Activated naive CD8-positive, alpha-beta T cell treated with anti-CD3 and anti-CD28 coated beads, Interleukin-2, amount 50 U/mL, for 24 hours (primary cell): Measurements from ENCODE around the gene CA5A.
"Not testable (repeated sequence)": the region's sequence is repeated elsewhere in the genome, so short reads cannot be mapped to it uniquely, and the experiment has no call there.

Source experiments
- ATAC-seq: fragments of 150-1000 bp; cut with Tn5 transposase; one replicate; pipeline ENCODE4 v1.10.0; 2021
- DNase-seq: peaks from one replicate; pipeline ENCODE4 v3.0.0; 2021
- H3K27ac Mint-ChIP-seq: one replicate; pipeline ENCODE4 v1.8.0; 2021; ENCODE audit warnings: mild to moderate bottlenecking, mixed read lengths
- H3K27me3 Mint-ChIP-seq: one replicate; pipeline ENCODE4 v1.8.0; 2021; ENCODE audit warnings: mixed read lengths
- H3K36me3 Mint-ChIP-seq: one replicate; pipeline ENCODE4 v1.8.0; 2021; ENCODE audit warnings: low read depth, mixed read lengths
- H3K4me1 Mint-ChIP-seq: one replicate; pipeline ENCODE4 v1.8.0; 2021; ENCODE audit warnings: mixed read lengths
- H3K4me3 Mint-ChIP-seq: one replicate; pipeline ENCODE4 v1.8.0; 2021; ENCODE audit warnings: mild to moderate bottlenecking, moderate library complexity, mixed read lengths
- H3K9me3 Mint-ChIP-seq: one replicate; pipeline ENCODE4 v1.8.0; 2021; ENCODE audit warnings: mixed read lengths

CA5A gene

DNA sequence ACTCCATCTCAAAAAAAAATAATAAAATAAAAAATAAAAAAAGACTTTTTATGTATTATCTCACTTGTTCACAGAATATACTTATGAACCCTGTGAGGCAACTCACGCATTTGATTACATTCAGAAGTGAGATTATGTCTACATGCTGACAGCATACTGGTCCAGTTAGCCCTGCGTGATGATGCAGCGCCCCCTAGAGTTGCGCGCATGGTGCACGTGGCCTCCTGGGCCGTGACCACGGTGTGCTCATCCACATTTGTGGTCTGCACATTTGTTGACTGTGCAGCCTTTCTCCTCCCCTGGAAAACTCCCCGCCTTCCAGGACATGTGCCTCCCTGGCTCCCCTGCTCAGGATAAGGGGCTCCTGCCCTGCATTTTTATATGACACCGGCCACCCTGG is 46.6 kb downstream of the CA5A start:
- H3K27me3 Mint-ChIP-seq, H3K9me3 Mint-ChIP-seq, H3K4me3 Mint-ChIP-seq, H3K27ac Mint-ChIP-seq, H3K36me3 Mint-ChIP-seq: not testable (repeated sequence)
- DNase-seq (peak; percentile 64), ATAC-seq (peak; percentile 49)
- H3K4me1 Mint-ChIP-seq = peaks cover 21% of the 10 kb centered on the region

- not testable (repeated sequence) for H3K27ac Mint-ChIP-seq, DNase-seq, ATAC-seq, H3K27me3 Mint-ChIP-seq, H3K4me3 Mint-ChIP-seq, H3K36me3 Mint-ChIP-seq, H3K9me3 Mint-ChIP-seq, H3K4me1 Mint-ChIP-seq
These were observed 48.0 kb downstream of the CA5A start for GRCh38 chr16:87888346-87888745.

- DNase-seq, H3K4me3 Mint-ChIP-seq, H3K9me3 Mint-ChIP-seq, ATAC-seq, H3K4me1 Mint-ChIP-seq, H3K36me3 Mint-ChIP-seq, H3K27ac Mint-ChIP-seq, H3K27me3 Mint-ChIP-seq: not testable (repeated sequence)
These were observed 48.4 kb downstream of the CA5A start for GRCh38 chr16:87887931-87888330.

- H3K4me3 Mint-ChIP-seq, H3K36me3 Mint-ChIP-seq, H3K27me3 Mint-ChIP-seq, DNase-seq, H3K27ac Mint-ChIP-seq, H3K9me3 Mint-ChIP-seq, H3K4me1 Mint-ChIP-seq, ATAC-seq: not testable (repeated sequence)
These were observed 50.9 kb downstream of the CA5A start for GRCh38 chr16:87885371-87885967.

DNA sequence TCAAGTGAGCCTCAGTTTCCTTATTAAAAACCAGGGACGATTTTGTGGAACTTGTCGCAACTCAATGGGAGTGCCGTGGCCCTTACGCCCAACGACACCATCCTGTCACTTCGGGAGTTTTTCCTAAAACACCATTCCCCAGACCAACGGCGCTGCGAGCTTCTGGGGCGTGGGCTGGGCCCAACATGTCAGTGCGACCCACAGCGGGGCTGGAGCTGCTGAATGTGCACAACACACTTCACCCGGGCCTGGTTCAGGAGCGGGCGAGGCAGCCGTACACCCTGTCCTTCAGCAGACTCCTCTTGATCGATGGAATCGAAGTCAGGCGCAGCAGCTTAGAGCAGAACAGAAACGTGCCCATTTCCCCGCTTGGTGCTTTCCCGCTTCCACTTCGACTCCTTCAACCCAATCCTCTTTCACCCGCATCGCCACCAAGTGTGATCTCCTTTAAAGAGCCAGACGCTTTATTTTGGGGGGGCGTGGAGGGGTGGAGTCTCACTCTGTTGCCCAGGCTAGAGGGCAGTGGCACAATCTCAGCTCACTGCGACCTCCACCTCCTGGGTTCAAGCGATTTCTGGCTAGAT is 53.8 kb downstream of the CA5A start:
- Mint-ChIP-seq H3K9me3 (peaks cover 8% of the 10 kb centered on the region), H3K36me3 (no peaks in the 10 kb centered on the region), H3K4me1 (peaks cover 16% of the 10 kb centered on the region), H3K27me3 (peaks cover 2% of the 10 kb centered on the region), H3K27ac (no peak overlapping the region), H3K4me3 (no peak overlapping the region)
- DNase-seq (no peak), ATAC-seq (no peak)

DNA sequence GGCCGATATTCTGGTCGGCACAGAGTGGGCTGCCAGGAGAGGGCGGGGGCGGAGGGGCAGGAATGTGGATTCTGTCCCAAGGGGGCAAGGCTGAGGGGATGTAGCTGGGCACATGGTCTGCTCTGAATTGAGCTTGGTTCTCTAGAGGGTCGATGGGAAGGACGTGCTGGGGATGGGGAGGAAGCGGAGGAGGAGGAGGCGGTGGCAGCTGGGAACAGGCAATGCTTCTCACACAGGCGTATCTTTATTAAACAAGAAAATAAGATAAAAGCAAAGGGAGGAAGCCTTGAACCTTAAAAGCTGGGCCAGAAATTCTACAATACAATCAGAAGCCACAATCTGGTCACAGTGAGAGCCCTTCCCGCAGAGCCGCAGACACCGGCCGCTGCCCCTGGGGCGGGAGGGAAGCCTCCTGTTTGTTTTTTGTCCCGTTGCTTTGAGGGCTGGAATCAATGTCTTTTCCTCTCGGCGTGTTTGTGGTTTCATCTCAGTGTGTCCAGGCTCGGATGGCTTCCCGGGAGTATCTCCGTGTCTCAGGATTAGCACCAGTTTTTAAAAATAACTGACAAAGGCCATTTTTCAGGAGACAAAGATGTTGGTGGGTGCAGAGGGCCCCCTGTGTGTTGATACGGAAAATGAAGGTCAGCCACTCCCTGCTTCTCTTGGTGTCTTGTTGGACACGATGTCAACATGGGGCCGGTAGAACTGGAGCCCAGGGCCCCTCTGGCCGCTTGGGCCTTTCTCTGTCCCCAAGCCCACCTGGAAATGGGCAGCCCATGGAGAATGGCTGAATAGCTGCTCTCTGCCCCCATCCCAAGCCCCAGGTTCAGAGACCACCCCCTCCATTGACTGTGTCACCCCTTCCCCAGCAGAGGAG is 54.8 kb downstream of the CA5A start:
- H3K27ac Mint-ChIP-seq = no peak overlapping the region
- peaks cover 8% of the 10 kb centered on the region for H3K9me3 Mint-ChIP-seq
- peaks cover 24% of the 10 kb centered on the region for H3K4me1 Mint-ChIP-seq
- H3K36me3 Mint-ChIP-seq = no peaks in the 10 kb centered on the region
- H3K4me3 Mint-ChIP-seq = no peak overlapping the region
- no peak for DNase-seq
- no peak for ATAC-seq
- peaks cover 2% of the 10 kb centered on the region for H3K27me3 Mint-ChIP-seq

GRCh38 chr16:87880117-87880696 is 56.1 kb downstream of the CA5A start:
- peaks cover 2% of the 10 kb centered on the region for H3K27me3 Mint-ChIP-seq
- peaks cover under 1% of the 10 kb centered on the region for H3K36me3 Mint-ChIP-seq
- peaks cover 37% of the 10 kb centered on the region for H3K4me1 Mint-ChIP-seq
- H3K4me3 Mint-ChIP-seq = no peak overlapping the region
- ATAC-seq (no peak), DNase-seq (no peak)
- H3K9me3 Mint-ChIP-seq = peaks cover 8% of the 10 kb centered on the region
- no peak overlapping the region for H3K27ac Mint-ChIP-seq

- ATAC-seq, H3K27ac Mint-ChIP-seq: not testable (repeated sequence)
These were observed 56.8 kb downstream of the CA5A start for GRCh38 chr16:87879411-87880013.

GRCh38 chr16:87878704-87879103 is 57.6 kb downstream of the CA5A start:
- Mint-ChIP-seq H3K27me3 (peaks cover 2% of the 10 kb centered on the region), H3K4me1 (peaks cover 49% of the 10 kb centered on the region), H3K4me3 (no peak overlapping the region), H3K9me3 (peaks cover 8% of the 10 kb centered on the region), H3K27ac (peak overlapping the region; percentile 39), H3K36me3 (peaks cover 2% of the 10 kb centered on the region)
- DNase-seq (no peak), ATAC-seq (no peak)

More at GRCh38 chr16:87879411-87880013, 56.8 kb downstream of the CA5A start:
- not testable (repeated sequence) for H3K36me3 Mint-ChIP-seq, DNase-seq, H3K27me3 Mint-ChIP-seq, H3K9me3 Mint-ChIP-seq, H3K4me3 Mint-ChIP-seq
- peaks cover 44% of the 10 kb centered on the region for H3K4me1 Mint-ChIP-seq

- Mint-ChIP-seq H3K9me3 (peaks cover 8% of the 10 kb centered on the region), H3K36me3 (peaks cover 2% of the 10 kb centered on the region), H3K27me3 (peaks cover 2% of the 10 kb centered on the region), H3K27ac (peak overlapping the region; percentile 75), H3K4me1 (peaks cover 55% of the 10 kb centered on the region), H3K4me3 (no peak overlapping the region)
- DNase-seq (peak; percentile 50), ATAC-seq (peak; percentile 10)
These were observed 58.3 kb downstream of the CA5A start for GRCh38 chr16:87877942-87878507.

GRCh38 chr16:87874639-87875427 is 61.5 kb downstream of the CA5A start:
- Mint-ChIP-seq H3K4me3 (peak overlapping the region; percentile 72), H3K9me3 (peaks cover 8% of the 10 kb centered on the region), H3K27ac (peak overlapping the region; percentile 97), H3K36me3 (peaks cover 2% of the 10 kb centered on the region), H3K27me3 (no peaks in the 10 kb centered on the region), H3K4me1 (peaks cover 80% of the 10 kb centered on the region)
- ATAC-seq = peak; percentile 85
- DNase-seq = peak; percentile 84

DNA sequence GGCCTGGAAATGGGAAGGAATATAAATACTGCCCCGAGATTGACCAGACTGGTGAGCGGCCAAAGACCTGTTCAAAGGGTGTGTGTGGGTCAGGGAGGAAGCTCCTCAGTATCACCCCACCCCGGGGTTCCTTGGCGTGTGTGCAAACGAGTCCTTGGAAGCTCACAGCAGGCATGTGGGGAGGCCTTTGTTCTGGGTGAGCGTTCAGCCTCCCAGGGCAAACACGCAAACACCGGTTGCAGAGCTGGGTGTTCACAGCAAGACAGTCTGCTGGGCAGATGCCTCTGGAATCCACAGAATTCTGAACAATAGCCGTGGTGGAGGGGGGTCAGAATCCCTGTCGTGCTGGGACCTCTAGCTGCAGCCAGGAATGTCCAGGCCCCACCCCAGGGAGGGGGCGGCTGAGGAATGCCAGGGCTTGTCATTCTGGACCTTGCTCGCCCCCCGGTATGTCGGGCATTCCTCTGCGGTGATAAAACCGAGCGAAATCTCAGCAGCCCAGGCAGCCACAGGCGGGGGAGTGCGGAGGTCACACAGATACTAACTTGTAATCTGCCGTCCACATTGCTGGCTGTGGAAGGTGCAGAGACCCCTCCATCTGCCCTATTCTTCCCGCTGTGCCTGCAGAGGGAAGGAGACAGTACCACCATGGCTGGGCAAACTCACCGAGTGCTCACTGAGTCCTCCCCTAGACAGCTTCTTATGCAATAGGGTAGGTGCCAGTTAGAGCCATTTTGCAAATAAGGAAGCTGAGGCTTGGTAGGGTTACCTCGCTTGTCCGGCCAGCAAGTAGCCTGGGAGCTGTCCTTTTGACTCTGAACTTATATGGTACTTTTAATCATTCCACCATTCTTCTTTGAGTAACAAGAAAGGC is 65.7 kb downstream of the CA5A start:
- ATAC-seq, DNase-seq, H3K9me3 Mint-ChIP-seq, H3K27me3 Mint-ChIP-seq: not testable (repeated sequence)
- peaks cover 63% of the 10 kb centered on the region for H3K4me1 Mint-ChIP-seq
- peak overlapping the region; percentile 29 for H3K4me3 Mint-ChIP-seq
- peaks cover 34% of the 10 kb centered on the region for H3K36me3 Mint-ChIP-seq
- peak overlapping the region; percentile 87 for H3K27ac Mint-ChIP-seq
